Glomerular endothelial cell (primary cell): ENCODE measurements around the gene LRRC71. TPM values are rescaled to one million over a fixed set of nuclear protein-coding genes. Genes with fewer than 3 reads are reported as not detected.

ENCODE experiments used
- DNase-seq: peaks from one replicate; pipeline ENCODE4 v3.0.0-alpha.2; 2011; ENCODE audit warnings: low read depth, low spot score; ENCODE audit errors: extremely low read depth
- total RNA-seq: library from RNA; depleted of rRNA; stranded (reverse); fragments of >200 nt; gene quantifications from 2 replicates; pipeline ENCODE4 v1.2.3, GENCODE V29; 2015

The LRRC71 gene
- total RNA-seq, 1 donor from 2014 or later: 0.12 TPM

DNA sequence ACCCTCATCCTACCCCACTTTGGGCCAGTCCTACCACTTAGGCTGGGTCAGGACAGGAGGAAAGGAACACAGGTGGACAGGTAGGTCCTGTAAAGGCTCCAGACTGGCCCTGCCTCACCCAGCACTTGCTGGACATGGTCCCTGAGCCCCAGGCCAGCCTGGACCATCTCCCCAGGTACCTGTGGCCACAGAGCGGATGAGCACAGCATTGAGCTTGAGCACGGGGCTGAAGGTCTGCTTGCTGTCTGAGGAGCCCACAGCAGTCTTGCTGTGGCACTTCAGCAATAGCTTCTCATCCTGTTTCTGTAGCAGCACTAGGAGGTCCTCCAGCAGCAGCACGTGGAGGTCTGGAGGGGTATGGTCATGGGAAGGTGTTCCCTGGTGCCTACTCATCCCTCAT is 23.3 kb downstream of the LRRC71 start:
- DNase-seq: no peak

DNA sequence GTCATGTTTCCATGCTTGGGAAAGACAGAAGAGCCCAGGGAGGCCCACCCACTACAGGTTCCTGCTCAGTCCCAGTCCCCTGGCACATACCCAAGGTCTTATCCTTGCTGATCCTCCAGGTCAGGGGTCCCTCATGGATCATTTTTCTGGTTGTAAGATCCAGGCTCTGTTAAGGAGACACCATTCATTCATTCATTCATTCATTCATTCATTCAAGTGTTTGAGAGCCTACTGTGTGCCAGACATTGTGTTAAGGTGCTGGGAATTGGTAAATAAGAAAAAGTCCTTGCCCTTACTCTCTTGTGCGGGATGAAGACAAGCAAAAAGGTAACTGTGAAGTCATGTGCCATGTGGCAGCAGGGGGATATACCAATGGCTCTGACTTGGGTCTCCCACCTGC is 23.8 kb downstream of the LRRC71 start:
- DNase-seq: no peak

DNA sequence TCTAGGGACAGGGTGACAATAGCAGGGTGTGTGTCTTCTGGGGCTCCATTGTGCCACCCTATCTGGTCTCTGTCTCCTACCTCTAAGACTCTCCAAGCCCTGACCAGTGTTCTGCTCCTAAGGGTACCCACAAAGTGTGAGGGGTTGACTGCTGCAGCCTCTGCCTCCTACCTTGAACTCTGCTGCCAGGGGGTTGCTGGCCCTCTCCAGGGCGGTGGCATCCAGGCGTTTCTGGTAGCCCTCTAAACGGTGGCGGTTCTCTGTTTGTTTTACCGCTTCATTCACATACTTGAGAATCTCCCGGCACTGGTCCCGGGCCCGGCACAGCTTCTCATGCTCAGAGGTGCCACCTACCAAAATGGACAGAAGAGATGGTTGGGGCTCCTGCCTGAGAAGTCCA is 24.4 kb downstream of the LRRC71 start:
- DNase-seq: no peak

DNA sequence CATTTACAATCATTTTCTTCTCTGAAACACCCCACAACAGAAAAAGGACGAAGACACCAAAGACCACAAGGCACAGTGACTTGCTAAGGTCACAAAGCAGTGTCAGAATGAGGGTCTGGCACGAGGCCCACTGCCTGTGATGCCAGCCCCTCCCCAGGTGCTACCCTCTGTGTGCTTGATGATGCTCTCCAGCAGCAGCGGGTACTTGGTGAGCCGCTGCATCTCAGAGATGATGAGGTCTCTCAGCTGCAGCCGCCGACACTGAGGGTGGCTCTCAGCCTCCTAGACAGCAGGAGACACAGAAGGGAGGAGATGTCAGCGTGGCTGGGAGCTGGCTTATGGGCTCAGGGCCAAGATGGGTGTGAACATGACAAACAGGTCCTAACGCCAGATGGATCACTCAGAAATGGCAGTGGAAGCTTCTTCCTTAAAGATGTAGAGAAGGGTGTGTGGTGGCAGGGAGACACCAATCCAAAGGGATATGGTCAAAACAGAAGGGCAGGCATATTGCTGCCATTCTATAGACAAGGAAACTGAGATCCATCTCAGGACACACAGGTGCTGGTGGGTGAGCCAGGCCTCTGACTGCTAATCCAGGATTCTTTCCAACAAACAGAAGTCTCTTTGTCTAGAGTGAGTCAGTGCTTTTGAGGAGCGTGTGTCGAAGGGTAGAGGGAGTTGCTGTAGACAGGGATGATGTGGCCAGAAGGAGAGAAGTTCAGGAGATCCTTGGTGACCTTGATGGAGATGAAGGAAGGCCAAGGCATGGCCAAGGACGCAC is 25.6 kb downstream of the LRRC71 start:
- DNase-seq: no peak

DNA sequence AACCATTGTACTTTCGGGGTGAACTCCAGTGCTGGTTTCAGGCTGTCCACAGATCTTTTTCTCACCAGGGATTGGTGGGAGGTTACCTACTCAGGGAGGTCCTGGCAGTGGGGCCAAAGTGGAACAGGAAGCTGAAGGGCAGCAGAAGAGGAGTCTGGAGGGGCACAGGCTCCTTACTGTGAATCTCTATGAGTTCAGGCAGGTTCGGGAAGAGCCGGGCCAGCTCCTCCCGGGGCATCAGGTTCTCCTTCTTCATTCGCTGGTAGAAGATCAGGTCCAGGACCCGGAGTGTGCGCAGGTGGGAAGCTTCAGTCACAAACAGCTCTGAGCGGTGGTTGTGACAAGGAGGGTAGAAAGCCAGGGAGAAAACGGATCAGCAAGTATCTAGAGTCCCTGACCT is 26.7 kb downstream of the LRRC71 start:
- DNase-seq: no peak

DNA sequence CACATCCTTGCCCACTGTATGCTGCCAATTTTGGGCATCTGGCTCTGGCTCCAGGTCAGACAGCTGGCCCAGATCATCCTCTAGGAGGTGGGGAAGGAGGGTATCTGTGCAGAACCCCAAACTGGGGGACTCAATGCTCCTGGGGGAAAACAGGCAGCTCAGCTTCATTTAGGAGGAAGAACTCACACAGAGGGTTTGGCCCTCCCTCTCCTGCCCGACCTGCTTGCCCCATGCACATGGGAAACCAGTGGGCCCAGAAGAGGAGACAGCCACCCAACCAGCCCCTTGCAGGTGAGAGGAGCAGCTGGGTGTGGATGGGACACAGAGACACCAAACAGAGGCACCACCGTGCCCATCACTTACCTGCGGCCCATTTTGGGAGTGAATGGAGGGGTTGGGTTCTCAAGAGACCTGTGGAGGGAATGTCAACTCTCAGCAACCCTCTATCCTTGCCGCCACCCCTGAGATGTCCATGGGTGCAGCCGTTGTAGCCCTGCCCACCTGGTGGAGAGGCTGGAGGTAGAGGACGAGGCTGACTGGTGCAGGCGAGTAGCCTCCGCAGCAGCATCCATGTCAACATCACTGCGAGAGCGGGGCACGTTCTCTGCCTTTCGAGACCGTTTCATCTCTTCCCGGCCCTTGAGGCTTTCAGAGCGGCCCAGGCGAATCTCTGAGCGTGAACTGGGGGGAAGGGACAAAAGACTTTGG is 27.5 kb downstream of the LRRC71 start:
- DNase-seq: no peak

DNA sequence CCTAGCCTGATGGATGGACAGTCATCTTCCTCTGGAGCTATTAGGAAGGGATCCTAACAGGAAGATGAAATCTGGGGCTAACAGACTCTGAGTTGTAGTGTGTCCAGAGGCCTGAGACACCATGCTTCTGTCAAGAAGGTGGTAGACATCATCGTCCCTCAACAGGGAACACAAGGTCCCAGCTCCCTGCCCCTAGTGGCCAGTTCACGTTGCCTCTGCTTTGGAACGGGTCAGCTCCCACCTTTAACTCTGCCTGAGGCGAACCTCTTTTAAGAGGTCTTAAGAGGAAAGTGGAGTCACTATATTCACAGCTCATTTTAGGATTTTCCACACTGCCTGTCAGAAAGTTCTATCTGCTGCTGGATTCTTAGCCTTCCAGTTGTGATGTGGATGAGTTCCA is 28.3 kb downstream of the LRRC71 start:
- no peak for DNase-seq

DNA sequence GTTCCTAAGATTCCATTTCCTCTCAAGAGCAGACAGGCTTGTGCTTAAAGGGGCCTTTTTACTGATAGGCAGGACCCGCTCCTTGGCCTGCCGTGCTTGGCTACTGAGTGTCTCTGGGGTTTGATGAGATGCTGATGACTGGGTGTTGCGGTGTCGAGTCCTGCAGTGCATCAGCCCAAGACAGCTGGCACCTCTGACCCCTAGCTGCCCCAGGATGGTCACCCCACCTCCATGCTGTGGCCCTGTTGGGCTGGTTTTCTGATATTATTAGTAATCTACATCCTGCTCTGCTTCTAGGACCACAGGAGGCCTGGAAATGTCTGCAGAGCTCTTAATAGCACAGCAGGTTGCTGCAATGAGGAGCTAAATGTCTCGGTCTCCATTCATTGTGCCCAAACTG is 28.7 kb downstream of the LRRC71 start:
- DNase-seq: no peak

DNA sequence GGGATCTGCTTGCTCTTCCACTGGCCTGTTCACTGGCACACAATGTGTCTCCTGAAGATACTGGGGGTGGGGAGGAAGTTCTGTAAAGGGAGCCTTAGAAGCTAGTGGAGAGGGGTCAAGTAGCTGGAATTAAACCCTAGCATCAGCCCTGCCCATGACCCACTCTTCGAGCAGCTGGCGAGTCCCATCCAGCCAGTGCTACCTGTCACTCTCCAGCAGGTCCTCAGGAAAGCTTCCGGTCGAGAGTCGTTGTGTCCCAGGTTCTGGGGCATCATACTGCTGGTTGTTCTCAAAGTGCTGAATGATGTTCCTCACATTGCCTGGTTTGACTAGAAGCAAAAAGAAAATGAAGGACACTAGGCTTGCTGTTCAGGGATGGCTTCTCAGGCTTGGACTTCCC is 30.9 kb downstream of the LRRC71 start:
- DNase-seq: no peak

DNA sequence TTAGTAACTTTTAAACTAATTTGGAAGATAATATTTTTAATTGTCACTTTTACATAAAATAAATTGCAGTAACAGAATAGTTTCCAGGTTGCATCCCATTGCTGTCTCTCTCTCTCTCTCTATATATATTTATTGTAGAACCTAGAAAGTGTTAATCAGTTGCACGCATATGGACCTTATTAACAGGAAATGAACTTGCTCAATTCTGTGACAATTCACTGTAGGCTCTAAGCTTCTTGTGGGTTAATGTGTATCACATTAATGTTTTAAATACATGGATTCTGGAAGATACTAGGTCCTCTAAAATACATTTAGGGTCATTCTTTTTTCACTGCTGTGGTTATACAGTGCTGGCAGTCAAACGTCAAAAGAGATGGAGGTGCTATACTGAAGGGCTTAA is 33.1 kb downstream of the LRRC71 start:
- no peak for DNase-seq

DNA sequence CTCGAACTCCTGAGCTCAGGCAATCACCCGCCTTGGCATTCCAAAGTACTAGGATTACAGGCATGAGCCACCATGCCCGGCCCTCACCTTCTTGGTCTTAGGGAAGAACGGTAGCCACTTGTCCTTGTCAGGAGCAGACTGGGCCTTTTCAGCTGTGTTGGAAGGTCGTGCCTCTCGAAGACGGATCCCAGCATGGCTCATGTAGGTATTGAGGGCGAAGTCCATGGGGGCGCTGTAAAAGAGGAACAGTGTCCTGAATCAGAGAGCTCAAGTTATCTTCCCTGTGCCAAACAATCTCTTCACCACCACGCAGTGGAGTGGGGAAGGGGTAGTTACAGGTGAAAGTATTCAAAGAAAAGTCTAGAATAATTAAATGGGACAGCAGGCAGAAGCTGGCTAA is 35.9 kb downstream of the LRRC71 start:
- DNase-seq: no peak

DNA sequence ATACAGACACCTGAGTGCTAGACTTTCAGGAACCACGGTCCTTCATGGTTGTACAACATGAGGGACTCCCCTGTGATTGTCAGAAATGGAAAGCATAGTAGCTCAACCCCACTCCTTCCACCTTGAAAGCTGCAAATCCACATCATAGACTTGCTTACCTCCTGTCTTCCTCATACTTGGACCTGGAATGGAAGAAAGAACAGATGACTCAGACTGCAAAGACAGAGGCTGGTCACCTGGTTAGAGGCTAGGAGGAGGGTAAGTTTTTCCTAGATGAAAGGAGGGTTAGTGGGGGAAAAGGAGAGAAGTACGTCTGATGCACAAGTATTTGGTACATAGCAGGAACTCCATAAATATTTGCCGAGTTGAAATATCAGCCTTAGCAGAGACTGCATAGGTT is 37.2 kb downstream of the LRRC71 start:
- no peak for DNase-seq

DNA sequence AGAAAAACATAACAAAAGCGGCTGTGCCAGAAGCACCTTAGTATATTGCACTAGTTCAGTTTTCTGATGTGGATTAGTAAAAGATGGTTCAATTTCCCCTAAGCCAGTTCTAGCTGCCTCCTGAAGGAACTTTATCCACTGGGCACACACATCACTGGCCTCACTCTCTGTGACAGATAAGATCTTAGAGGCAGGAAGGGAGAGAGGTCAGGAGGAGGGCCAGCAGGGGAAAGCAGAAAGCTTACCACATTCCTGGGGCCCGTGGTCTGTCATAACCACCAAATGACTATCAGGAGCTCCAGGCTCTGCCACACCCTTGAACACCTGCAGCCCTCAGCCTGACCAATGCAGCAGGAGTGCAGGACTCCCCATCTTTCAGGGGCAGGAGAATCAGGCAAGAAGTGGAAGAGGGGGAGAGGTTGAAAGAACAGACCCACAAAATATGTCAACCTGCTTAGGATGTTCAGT is 37.8 kb downstream of the LRRC71 start:
- DNase-seq: no peak

DNA sequence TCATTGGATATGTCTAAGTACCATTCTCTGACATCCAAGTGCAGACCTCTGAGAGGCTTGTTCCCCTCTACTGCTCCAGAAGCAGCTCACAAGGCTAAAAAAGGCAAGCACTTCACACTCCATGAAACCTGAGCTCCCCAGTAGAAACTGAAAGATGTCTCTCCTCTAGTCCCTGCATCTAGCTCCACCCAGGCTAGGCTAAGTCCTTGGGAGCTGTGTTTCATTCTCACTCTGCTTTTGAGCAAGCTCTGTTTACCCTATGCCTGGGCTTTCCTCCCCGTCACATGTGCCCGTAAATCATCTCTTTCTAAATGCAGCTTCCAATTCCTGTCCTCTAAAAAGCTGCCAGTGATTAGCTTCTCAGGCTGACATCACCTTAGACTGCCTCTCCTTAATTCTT is 39.0 kb downstream of the LRRC71 start:
- DNase-seq: no peak

DNA sequence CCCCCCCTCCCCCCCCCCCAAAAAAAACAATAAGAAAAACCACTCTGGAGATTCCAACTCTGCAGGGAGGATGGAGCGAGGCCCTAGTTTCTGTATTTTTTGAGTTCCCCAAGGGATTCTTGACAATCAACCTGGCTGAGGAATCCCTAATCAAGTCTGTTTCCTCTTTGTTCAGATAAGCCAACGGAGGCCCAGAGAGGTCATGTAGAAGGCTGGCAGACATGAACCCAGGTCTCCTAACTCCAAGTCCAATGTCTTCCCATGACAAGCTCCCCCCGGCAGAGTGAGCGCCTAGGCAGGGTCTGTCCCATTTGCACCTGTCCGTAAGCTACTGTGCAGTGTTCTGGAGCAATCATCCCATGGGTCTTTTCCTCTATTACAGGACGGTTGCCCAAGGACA is 39.5 kb downstream of the LRRC71 start:
- DNase-seq: no peak

DNA sequence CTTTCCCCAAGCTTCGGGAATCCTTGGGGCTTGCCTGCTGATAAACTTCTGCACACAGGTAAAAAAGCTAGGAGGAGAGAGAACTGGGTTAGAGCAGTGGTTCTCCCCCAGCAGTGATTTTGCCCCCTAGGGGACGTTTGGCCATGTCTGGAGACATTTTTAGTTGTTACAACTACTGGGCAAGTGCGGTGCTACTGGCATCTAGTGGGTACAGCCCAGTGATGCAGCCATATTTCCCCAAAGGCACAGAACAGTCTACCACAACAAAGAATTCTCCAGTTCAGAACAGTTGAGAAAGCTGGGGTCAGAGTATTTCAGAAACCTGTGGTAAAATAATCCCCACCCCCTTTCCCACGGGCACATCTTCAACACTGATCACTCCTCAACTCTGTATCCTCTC is 41.3 kb downstream of the LRRC71 start:
- DNase-seq: no peak

DNA sequence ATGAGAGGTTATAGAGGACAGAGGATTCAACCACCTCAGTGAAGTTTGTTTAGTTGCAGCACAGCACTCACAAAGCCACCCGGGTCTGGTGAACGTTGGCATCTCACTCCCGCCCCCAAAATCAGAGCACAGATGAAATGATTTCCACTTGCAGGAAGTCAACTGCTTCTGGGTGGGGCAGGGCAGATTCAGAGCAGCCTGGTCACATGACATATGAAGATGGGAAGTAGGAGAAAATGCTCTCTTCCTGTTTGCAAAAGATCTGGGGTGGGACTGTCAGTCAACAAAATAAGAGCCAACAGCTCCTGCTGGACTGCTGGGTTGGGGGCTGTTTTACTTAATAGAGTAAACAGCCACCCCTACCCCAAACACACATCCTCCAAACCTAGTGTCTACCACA is 43.2 kb downstream of the LRRC71 start:
- DNase-seq: no peak

DNA sequence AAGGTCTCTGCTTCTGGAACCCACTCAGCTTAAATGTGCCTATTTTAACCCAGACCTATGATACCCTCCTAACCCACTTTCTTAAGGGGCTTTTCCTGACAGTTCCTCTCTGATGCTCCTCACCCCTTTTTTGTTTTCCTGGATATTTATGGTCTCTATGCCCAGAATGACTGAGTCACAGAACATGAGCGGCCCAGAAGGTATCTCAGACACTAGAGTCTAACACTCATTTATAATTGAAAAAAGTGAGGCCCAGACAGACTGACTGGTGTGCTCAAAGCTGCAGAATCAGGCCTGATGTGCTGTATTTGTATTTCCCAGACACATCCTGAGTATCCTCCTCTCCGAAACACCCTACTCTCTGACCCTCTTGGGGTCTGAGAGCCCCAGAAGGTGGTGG is 44.0 kb downstream of the LRRC71 start:
- DNase-seq: no peak

DNA sequence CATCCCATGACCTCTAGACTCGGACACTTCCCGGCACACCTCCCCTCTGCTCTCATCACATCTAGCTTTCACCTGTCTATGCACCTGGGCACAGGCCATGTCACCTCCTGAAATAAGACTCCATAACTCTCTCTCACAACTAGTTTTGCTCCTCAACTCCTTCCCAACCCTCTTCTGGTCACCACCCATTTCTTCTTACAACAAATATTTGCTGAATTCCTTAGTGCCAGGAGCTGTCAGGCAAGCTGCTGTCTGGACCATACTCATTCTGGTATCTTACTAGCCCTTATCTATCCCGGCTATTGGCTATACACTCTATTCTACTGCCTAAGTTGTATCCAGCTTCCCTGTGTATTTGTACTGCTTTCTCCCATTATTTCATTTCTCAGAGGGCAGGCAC is 49.1 kb downstream of the LRRC71 start:
- DNase-seq: no peak

DNA sequence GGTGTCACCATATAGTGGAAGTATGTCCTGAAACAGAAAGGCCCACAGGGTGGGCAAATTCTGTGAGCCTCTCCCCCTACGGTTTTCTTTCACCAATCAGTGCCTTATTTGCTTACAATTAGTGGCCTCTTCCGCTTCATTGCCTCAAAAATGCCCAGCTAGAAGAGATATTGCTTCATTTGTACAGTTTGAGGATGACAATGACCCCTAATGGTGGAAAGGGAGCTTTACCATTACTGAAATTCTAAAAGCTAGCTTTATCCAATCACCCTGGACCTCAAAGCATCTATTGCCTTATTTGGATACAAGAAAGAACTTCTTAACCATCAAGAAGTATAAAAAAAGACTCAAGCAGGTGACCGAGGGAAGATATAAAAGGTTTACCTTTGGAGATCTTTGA is 49.6 kb downstream of the LRRC71 start:
- no peak for DNase-seq

DNA sequence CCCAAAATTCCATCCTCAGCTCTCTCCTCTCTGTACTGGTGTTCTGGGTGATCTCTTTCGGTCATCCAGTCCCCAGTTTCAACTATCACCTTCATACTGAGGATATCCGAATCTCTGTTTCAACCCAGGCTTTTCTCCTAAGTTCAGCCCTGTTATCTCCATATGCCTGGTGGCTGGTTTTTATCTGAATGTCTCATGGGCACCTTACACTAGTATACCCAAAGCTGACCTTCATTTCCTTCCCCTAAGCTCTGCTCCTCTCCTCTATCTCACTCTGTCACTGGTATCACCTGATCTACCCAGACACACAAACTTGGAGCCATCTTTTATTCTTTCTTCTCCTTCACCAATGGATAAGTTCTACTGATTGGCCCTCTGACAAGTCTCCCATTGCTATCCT is 53.0 kb downstream of the LRRC71 start:
- DNase-seq: no peak

DNA sequence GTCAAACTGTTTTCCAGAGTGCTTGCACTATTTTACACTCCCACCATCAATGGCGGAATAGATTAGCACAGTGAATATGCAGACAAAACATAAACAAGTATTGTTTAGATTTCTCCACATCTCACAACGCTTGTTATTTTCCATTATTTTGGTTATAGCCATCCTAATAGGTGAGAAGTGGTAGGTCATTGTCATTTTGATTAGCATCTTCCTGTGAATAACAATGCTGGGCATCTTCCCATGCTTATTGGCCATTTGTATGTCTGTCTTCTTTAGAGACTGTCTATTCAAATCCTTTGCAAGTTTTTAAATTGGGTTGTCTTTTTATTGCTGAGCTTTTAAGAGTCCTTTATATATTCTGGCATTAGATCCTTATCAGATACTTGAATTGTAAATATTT is 54.7 kb downstream of the LRRC71 start:
- DNase-seq: no peak
